ENCODE measurements around the gene AXL. TPM values are rescaled to one million over a fixed set of nuclear protein-coding genes. Genes with fewer than 3 reads are reported as not detected.
"Not testable (repeated sequence)": the region's sequence is repeated elsewhere in the genome, so short reads cannot be mapped to it uniquely, and the experiment has no call there.

Gene AXL
- total RNA-seq, 1 donor from 2014 or later, result 0.18 TPM

DNA sequence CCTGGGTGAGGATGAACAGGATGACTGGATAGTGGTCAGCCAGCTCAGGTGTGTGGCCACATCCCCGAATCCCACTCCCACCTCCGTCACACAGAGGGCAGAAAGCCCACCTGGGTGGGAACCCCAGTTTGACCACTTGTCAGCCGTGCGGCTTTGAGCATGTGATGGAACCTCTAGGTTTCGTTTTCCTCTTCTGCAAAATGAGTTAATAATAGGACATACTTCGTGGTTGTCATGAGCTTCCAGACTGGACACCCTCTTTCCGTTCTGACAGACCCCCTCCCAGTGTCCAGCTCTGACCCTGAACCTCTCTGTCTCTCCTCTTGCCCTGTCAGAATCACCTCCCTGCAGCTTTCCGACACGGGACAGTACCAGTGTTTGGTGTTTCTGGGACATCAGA is 1.8 kb downstream of the AXL start:
- intact Hi-C loops (cut with micrococcal nuclease), result no loop called here
- H3K27ac Mint-ChIP-seq, result no peak overlapping the region
- H3K27me3 Mint-ChIP-seq (ENCODE audit: insufficient read depth), result peaks cover 52% of the 10 kb centered on the region
- no peak overlapping the region for H3K4me3 Mint-ChIP-seq
- peaks cover 13% of the 10 kb centered on the region for H3K4me1 Mint-ChIP-seq (ENCODE audit: low read depth)
- DNase-seq (ENCODE audit: low spot score), result no peak
- H3K36me3 Mint-ChIP-seq (ENCODE audit: low read depth), result no peaks in the 10 kb centered on the region
- H3K9me3 Mint-ChIP-seq, result no peaks in the 10 kb centered on the region

DNA sequence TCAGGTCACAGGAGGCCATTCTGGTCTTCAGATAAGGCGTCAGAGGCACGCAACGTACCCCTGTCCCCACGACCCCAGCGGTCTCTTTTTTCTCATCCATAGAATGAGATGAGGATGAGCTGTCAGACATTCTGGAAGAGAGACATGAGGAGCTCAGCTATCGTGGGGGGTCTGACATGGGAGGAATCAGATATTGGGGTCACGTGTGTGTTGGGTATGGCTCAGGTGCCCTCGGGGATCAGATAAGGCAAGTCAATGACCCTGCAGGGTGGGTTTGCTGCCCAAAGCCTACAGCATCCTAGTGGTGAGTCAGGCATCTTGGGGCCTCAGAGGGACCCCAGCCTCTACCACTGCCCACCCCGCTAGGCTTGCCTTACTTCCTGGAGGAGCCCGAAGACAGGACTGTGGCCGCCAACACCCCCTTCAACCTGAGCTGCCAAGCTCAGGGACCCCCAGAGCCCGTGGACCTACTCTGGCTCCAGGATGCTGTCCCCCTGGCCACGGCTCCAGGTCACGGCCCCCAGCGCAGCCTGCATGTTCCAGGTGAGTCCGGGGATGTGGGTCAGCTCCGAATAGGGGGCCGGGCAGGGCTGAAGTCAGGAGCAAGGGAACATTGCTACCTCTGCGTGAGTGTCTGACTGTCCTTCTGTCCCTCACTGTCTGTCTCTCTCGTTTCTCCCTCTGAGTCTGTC is 2.6 kb downstream of the AXL start:
- Mint-ChIP-seq H3K9me3 (no peaks in the 10 kb centered on the region), H3K27me3 (ENCODE audit: insufficient read depth) (peaks cover 49% of the 10 kb centered on the region), H3K4me3 (no peak overlapping the region), H3K27ac (no peak overlapping the region), H3K36me3 (ENCODE audit: low read depth) (no peaks in the 10 kb centered on the region), H3K4me1 (ENCODE audit: low read depth) (peaks cover 18% of the 10 kb centered on the region)
- DNase-seq (ENCODE audit: low spot score), result no peak
- intact Hi-C loops (cut with micrococcal nuclease), result no loop called here

DNA sequence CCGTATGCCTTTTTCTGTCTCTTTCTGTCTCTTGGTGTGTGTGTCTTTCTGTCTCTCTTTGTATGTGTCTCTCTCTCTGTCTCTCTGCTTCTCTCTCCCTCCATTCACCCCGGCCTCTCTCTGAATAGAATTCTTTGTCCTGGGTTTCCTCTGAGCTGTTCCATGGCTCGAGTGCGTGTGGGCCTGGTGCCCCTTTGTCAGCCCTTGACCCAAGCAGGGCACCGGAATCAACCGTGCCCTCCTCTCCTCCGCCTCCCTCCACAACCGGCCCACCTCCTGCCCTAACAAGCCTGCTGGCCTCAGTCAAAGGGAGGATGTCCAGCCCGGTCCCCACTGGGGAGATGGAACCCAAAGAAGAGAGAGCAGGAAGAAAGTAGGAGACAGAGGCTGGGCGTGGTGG is 3.2 kb downstream of the AXL start:
- peak overlapping the region; percentile 2 for H3K27ac Mint-ChIP-seq
- intact Hi-C loops (cut with micrococcal nuclease), result no loop called here

DNA sequence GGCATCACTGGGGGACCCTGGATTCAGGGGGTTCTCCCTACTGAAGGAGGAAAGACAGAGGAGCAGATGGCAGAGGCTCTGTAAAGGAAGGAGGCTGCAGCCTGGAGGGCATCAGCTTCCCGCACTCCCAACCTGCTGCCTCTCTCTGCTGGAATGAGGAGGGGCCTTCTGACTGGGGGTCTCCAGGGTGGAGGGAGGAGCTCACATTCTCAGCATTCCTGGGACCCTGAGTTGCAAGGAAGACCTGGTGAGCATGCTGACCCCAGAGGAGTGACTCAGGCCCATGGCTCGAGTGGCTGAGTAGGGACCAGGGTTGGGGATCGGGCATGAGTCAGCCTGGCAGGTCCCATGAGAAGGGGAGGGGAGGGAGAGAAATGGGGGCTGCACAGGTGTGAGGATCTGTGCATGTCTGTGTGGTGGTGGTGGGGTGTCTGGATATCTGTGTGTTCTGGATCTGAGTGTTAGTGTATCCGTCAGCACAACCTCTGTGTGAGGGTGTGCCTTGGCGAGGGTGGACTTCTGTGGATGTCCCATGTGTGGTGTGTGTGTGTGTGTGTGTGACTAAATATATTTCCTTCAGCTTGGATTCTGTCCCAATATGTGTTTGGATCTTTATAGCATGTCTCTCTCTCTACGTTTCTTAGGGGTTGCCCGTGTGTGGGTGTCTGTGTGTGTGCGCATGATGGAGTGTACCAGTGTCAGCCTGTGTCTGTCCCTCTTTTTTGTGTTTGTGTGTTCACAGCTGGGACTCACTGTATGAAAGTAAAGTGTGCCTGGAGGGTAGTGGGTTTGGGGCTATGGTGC is 4.6 kb downstream of the AXL start:
- Mint-ChIP-seq H3K9me3 (no peaks in the 10 kb centered on the region), H3K27me3 (ENCODE audit: insufficient read depth) (peaks cover 31% of the 10 kb centered on the region), H3K4me1 (ENCODE audit: low read depth) (peaks cover 24% of the 10 kb centered on the region), H3K27ac (peak overlapping the region; percentile 67), H3K4me3 (no peak overlapping the region), H3K36me3 (ENCODE audit: low read depth) (no peaks in the 10 kb centered on the region)
- intact Hi-C loops (cut with micrococcal nuclease), result no loop called here
- DNase-seq (ENCODE audit: low spot score), result no peak

More for the DNA sequence above, 3.2 kb downstream of the AXL start:
- Mint-ChIP-seq H3K27me3 (ENCODE audit: insufficient read depth) (peaks cover 44% of the 10 kb centered on the region), H3K9me3 (no peaks in the 10 kb centered on the region), H3K4me3 (no peak overlapping the region), H3K36me3 (ENCODE audit: low read depth) (no peaks in the 10 kb centered on the region), H3K4me1 (ENCODE audit: low read depth) (peaks cover 24% of the 10 kb centered on the region)
- DNase-seq (ENCODE audit: low spot score), result no peak

DNA sequence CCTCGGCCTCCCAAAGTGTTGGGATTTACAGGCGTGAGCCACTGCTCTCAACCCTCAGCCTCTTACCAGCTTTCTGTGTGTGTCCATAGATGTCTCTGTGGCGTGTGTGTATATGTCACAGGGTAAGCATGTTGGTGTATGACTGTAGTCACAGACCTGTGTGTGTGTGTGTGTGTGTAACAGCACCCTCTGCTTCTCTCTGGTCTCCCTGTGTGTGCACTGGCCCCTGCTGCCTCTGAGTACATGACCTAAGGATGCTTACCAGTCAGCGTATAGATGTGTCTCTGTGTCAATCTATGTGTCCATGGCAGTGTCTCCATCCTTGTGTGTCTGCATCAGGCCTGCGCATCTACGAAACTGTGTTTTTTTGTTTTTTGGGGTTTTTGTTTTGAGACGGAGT is 5.6 kb downstream of the AXL start:
- Mint-ChIP-seq H3K27ac (peak overlapping the region; percentile 67), H3K27me3 (ENCODE audit: insufficient read depth) (peaks cover 22% of the 10 kb centered on the region), H3K4me3 (no peak overlapping the region), H3K36me3 (ENCODE audit: low read depth) (no peaks in the 10 kb centered on the region), H3K4me1 (ENCODE audit: low read depth) (peaks cover 24% of the 10 kb centered on the region), H3K9me3 (no peaks in the 10 kb centered on the region)
- intact Hi-C loops (cut with micrococcal nuclease), result loop anchor here (1.0 kb wide), 1 partner anchor 38 kb away; no protein-coding TSS in a partner anchor
- no peak for DNase-seq (ENCODE audit: low spot score)

DNA sequence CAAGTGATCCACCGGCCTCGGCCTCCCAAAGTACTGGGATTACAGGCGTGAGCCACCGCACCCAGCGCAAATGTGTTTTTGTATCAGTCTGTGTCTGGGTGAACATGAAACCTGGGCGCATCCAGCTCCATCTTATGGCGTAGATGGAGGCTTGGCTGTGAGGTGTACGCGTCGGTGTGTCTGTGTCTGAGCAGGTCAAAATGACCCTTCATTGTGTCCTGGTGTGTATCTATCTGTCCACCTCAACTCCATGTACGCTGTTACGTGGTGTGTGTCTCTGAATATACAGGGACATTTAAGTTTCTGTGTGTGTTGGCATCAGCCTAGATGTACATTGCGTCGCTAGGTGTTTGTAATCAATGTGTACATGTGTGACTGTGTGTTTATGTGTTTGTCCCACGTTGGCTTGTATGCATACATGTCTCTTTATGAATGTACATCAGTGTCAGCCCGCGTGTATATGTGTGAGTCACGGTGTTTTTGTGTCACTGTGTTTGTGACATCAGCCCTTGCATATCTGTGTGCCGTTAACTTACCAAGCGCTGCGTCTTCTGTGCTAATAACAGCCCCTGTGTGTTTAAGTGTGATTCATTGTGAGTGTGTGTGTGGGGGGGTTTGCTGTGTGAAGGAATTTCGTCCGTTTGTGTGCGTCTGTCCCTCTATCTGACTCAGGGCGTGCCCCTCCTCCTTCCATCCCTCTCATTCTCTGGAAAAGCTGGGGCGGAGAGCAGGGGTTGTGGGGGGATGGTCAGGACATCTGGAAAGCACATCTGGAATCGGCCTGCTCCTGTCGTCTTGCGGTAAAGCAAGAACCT is 6.4 kb downstream of the AXL start:
- no peaks in the 10 kb centered on the region for H3K9me3 Mint-ChIP-seq
- intact Hi-C loops (cut with micrococcal nuclease), result loop anchor here (1.0 kb wide), 1 partner anchor 37 kb away; no protein-coding TSS in a partner anchor
- H3K27me3 Mint-ChIP-seq (ENCODE audit: insufficient read depth), result peaks cover 15% of the 10 kb centered on the region
- DNase-seq (ENCODE audit: low spot score), result no peak
- no peaks in the 10 kb centered on the region for H3K36me3 Mint-ChIP-seq (ENCODE audit: low read depth)
- peaks cover 24% of the 10 kb centered on the region for H3K4me1 Mint-ChIP-seq (ENCODE audit: low read depth)
- peak overlapping the region; percentile 91 for H3K27ac Mint-ChIP-seq
- peak overlapping the region; percentile 77 for H3K4me3 Mint-ChIP-seq

DNA sequence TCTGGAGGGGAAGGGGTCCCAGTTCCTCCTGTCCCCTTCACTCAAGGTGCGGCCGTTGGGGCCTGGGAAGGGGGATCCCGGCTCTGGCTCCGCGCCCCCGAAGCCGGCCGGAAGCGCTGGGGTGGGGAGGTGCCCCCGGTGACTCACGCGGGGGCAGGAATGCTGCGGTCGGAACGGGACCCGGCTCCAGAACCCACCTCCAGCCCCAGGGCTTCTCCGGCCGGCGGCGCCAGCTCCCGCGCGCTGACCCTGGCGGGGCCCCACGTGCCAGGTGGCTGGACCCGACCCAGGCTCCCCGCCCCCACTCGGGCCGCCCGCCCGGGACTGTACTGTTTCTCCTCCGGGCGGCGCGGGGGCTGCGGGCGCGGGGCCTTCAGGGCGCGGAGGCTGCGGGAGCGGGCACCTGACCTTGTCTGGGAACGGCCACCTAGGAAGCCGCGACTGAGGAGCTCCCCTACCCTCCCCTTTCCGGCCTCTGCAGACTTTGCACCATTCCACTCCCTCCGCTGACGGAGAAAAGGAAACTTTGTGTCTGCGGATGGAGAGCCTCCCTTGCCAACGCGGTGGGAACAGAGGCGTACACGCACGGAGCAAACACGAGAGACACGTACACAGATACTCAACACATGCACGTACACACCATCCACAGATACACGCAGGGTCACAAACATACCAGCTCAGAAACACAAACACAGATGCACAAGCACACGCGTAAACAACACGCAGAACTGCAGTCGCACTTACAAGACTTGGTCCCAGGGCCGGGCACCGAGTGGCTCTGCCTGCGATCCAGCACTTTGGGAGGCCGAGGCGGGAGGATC is 7.2 kb downstream of the AXL start:
- DNase-seq (ENCODE audit: low spot score), result peak; percentile 23
- H3K9me3 Mint-ChIP-seq, result no peaks in the 10 kb centered on the region
- intact Hi-C loops (cut with micrococcal nuclease), result no loop called here
- peak overlapping the region; percentile 83 for H3K4me3 Mint-ChIP-seq
- peak overlapping the region; percentile 91 for H3K27ac Mint-ChIP-seq
- peaks cover 9% of the 10 kb centered on the region for H3K27me3 Mint-ChIP-seq (ENCODE audit: insufficient read depth)
- peaks cover 24% of the 10 kb centered on the region for H3K4me1 Mint-ChIP-seq (ENCODE audit: low read depth)
- H3K36me3 Mint-ChIP-seq (ENCODE audit: low read depth), result no peaks in the 10 kb centered on the region

DNA sequence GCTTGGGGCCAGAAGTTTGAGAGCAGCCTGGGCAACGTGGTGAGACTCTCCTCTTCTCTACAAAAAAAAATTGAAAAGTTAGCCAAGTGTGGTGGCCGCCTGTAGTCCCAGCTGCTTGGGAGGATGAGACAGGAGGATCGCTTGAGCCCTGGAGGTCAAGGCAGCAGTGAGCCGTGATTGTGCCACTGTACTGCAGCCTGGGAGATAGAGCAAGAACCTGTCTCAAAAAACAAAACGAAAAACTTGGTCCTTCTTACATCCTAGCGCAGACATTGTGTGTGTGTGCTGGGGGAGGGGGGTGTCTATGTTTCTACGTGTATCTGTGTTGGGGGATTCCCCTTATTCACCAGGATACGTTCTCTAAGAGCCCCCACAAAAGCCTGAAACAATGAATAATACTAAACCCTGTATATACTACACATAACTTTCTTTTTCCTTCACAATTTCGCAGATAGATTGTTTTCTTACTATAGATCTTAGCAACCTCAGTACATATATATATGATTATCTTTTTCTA is 7.9 kb downstream of the AXL start:
- peak overlapping the region; percentile 83 for H3K4me3 Mint-ChIP-seq
- peak overlapping the region; percentile 77 for H3K27ac Mint-ChIP-seq
- peaks cover 8% of the 10 kb centered on the region for H3K27me3 Mint-ChIP-seq (ENCODE audit: insufficient read depth)
- no peak for DNase-seq (ENCODE audit: low spot score)
- H3K9me3 Mint-ChIP-seq, result no peaks in the 10 kb centered on the region
- intact Hi-C loops (cut with micrococcal nuclease), result no loop called here
- H3K4me1 Mint-ChIP-seq (ENCODE audit: low read depth), result peaks cover 24% of the 10 kb centered on the region
- H3K36me3 Mint-ChIP-seq (ENCODE audit: low read depth), result no peaks in the 10 kb centered on the region

DNA sequence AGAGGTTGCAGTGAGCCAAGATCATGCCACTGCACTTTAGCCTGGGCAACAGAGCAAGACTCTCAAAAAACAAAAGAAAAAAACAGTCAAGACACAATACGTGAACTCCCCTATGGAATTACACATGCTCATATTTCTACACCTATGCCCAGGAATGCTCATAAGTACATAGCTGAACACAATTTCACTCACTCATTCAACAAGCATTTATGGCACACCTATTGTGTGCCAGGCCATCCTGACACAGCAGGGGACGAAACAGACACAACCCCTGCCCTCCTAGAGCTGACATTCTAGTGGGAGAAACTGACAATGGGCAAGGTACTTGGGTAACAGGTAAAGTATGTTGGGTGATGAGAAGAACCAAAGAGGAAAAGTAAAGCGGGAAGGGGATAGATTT is 9.5 kb downstream of the AXL start:
- no peaks in the 10 kb centered on the region for H3K27me3 Mint-ChIP-seq (ENCODE audit: insufficient read depth)
- no peaks in the 10 kb centered on the region for H3K36me3 Mint-ChIP-seq (ENCODE audit: low read depth)
- H3K4me3 Mint-ChIP-seq, result no peak overlapping the region
- H3K27ac Mint-ChIP-seq, result no peak overlapping the region
- intact Hi-C loops (cut with micrococcal nuclease), result no loop called here
- no peaks in the 10 kb centered on the region for H3K9me3 Mint-ChIP-seq
- no peak for DNase-seq (ENCODE audit: low spot score)
- H3K4me1 Mint-ChIP-seq (ENCODE audit: low read depth), result peaks cover 24% of the 10 kb centered on the region

DNA sequence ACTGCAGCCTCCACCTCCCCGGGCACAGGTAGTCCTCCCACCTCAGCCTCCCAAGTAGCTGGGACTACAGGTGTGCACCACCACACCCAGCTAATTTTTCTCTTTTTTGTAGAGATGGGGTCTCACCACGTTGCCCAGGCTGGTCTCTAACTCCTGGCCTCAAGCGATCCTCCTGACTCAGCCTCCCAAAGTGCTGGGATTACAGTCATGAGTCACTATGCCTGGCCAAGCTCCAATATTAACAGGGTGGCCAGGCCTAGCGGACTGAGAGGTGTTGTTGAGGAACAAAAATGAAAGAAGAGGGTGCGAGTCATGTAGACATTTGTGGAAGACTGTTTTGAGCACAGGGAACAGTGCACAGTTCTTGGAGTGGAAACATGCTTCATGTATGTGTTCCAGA is 10.3 kb downstream of the AXL start:
- DNase-seq (ENCODE audit: low spot score); H3K27me3 Mint-ChIP-seq (ENCODE audit: insufficient read depth); H3K9me3 Mint-ChIP-seq; H3K36me3 Mint-ChIP-seq (ENCODE audit: low read depth); H3K4me3 Mint-ChIP-seq; intact Hi-C loops (cut with micrococcal nuclease); H3K27ac Mint-ChIP-seq: not testable (repeated sequence)
- H3K4me1 Mint-ChIP-seq (ENCODE audit: low read depth), result peaks cover 17% of the 10 kb centered on the region

DNA sequence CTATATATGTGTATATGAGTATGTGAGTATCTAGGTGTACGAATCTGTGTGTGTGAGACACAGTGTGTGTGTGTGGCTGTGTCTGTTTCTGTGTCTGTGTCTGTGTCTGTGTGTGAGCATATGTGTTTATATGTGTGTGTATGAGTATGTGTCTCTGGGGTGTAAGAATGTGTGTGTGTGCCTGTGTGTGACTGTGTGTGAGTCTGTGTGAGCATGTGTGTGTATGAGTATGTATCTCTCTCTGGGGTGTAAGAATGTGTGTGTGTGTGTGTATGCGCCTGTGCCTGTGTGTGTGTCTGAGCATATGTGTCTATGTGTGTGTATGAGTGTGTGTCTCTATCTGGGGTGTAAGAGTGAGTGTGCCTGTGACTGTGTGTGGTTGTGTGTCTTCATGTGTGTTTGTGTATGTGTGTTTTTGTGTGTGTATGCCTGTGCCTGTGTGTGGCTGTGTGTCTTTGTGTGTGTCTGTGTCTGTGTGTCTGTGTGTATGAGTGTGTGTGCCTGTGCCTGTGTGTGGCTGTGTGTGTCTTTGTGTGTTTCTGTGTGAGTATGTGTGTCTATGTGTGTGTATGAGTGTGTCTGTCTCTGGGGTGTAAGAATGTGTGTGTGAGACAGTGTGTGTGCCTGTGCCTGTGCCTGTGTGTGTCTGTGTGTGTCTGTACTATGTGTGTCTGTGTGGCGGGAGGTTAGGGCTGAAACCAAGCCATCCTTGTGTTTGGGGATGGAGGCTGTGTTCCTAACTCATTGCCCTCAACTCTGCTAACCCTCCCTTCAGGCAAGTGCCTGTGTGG is 11.2 kb downstream of the AXL start:
- no peaks in the 10 kb centered on the region for H3K9me3 Mint-ChIP-seq
- H3K36me3 Mint-ChIP-seq (ENCODE audit: low read depth), result no peaks in the 10 kb centered on the region
- peaks cover 17% of the 10 kb centered on the region for H3K4me1 Mint-ChIP-seq (ENCODE audit: low read depth)
- intact Hi-C loops (cut with micrococcal nuclease), result no loop called here
- no peak overlapping the region for H3K4me3 Mint-ChIP-seq
- DNase-seq (ENCODE audit: low spot score), result no peak
- H3K27ac Mint-ChIP-seq, result no peak overlapping the region
- H3K27me3 Mint-ChIP-seq (ENCODE audit: insufficient read depth), result no peaks in the 10 kb centered on the region
